GM12864 (cell line): ENCODE results near the gene ACTR2.
A peak's percentile ranks its signal among the peaks of the same experiment; 100 is the strongest.
"Not testable (repeated sequence)": the region's sequence is repeated elsewhere in the genome, so short reads cannot be mapped to it uniquely, and the experiment has no call there.

Source experiments
- DNase-seq: peaks from one replicate; pipeline ENCODE4 v3.0.0-alpha.2; 2011; ENCODE audit warnings: low read depth
- H3K4me3 ChIP-seq: 2 replicates; pipeline ENCODE4 v1.5.1; 2011; ENCODE audit warnings: mild to moderate bottlenecking, low read depth, low read length, control low read depth
- CTCF ChIP-seq: IDR thresholded peaks from 2 replicates; pipeline ENCODE4 v1.5.1; 2011; ENCODE audit warnings: low read depth, mild to moderate bottlenecking, moderate library complexity, low read length, control low read depth, inconsistent platforms; ENCODE audit errors: missing control alignments

ACTR2 gene

DNA sequence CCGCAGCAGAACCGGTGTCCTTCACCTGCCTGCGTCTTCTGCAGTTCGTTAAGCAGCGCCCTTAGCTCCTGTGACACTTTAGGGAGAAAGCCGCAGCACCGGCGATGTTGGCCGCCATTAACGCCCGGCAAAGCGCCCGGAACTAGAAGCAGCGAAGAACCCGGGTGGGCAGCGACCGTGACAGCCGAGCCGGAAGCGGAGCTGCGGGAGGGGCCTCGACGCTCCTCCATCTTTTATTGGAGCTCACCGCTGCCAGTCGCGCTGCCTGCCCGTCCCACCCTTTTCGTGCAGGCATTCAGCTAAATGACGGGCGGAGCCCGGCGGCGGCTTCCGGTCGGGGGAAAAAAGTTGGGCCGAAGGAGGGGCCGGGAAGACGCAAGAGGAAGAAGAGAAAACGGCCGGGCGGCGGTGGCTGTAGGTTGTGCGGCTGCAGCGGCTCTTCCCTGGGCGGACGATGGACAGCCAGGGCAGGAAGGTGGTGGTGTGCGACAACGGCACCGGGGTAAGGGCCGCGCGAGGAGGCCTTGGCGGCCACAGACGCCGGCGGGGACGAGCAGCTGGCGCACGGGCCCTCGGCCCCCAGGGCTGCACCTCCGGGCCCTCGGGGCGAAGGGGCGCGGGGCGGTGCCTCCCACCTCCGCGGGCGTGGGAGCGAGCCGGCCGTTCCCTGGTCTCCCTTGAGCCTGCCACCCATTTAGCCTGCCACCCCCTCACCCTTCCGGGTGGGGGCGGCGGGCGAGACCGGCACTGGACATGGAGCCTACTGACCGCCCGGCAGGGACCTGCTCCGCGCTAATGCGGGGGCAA, at the start of gene ACTR2:
TSS of gene ACTR2 (plus strand) at position 376 of the 807 bp plus-strand sequence. CDS start at position 455, 79 bp downstream.
- peak; percentile 91 for DNase-seq
- no peak for TF ChIP-seq CTCF
- H3K4me3 ChIP-seq = peak within 1 kb of the TSS; percentile 83

DNA sequence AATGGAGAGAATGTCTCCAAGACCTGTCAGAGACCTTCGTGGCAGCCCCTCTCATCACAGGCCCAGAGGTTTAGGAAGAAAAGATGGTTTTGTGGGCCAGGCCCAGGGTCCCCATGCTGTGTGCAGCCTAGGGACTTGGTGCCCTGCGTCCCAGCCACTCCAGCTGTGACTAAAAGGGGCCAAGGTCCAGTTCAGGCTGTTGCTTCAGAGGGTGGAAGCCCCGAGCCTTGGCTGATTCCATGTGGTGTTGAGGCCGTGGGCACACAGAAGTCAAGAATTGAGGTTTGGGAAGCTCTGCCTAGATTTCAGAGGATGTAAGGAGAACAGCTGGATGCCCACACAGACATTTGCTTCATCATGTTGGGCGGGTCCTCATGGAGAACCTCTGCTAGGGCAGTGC, 45.1 kb upstream of the ACTR2 start:
- TF ChIP-seq CTCF = no peak
- H3K4me3 ChIP-seq = no peak overlapping the region
- no peak for DNase-seq

DNA sequence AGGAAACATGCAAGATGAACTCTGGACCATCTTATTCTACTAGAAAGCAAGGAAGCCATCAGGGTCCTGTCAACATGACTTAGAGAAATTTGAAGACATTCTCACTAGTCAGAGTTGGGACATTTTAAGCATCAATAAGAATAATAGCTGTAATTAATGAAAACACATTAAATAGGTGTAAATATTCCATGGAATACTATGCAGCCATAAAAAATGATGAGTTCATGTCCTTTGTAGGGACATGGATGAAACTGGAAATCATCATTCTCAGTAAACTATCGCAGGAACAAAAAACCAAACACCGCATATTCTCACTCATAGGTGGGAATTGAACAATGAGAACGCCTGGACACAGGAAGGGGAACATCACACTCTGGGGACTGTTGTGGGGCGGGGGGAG, 44.2 kb upstream of the ACTR2 start:
- DNase-seq, H3K4me3 ChIP-seq: not testable (repeated sequence)

DNA sequence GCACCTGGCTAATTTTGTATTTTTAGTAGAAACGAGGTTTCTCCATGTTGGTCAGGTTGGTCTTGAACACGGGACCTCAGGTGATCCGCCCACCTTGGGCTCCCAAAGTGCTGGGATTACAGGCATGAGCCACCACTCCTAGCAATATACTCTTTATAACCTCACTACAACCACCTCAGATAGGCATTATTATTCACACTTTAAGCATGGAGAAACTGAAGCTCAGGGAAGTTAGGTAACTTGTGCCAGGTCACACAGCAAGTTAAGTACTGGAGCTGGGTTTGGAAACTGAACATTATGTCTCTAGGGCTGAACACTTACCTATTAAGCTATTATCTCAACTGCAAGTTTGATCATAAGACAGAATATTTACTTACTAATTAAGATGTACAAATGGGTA, 42.6 kb upstream of the ACTR2 start:
- no peak for TF ChIP-seq CTCF
- no peak for DNase-seq
- no peak overlapping the region for H3K4me3 ChIP-seq

GRCh38 chr2:65186093-65186868, 41.4 kb upstream of the ACTR2 start:
- no peak for TF ChIP-seq CTCF
- no peak for DNase-seq
- no peak overlapping the region for H3K4me3 ChIP-seq

DNA sequence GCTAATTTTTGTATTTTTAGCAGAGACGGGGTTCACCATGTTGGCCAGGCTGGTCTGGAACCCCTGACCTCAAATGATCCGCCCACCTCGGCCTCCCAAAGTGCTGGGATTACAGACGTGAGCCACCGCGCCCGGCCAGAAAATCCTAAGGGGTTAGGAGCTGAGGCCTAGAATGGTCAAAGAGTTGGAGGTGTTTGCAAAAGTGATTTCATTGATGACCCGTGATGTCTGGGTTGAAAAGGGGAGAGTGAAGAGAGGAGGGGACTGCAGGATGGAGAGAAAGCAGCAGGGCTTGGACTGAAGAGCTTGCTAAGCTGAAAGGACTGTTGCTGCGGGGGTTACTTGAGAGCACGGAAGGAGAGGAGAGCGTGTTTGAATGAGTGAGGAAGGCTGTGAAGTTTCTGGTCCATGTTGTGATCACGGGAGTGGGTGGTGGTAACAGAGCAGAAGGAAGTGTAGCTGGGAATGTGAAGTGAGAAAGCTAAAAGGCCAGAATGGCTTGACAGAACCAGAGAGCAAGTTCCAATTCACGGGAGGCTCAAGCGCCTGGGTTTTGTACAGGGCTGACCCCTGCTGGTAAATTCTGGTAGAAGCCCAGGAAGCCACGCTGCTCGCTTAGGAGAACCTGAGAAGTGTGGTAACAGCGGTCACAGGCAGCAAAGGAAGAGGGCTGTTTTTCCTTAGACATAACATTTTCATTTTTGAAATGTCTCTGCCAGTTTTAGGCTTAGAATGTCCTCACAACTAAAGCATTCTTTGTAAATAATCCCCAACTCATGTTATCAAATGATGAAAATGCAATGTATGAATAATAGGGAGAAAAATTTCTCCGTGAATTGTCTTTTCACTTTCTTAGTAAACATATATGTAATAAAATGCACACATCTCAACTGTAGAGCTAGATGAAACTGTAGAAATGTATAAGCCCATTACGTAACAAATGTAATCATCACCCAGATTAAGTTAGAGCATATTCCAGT, 40.5 kb upstream of the ACTR2 start:
- H3K4me3 ChIP-seq = no peak overlapping the region
- TF ChIP-seq CTCF = peak; percentile 89
- DNase-seq = peak; percentile 29
